Measurements from ENCODE around the gene GOSR2.
"Not testable (repeated sequence)": the region's sequence is repeated elsewhere in the genome, so short reads cannot be mapped to it uniquely, and the experiment has no call there.

GOSR2 gene

GRCh38 chr17:46894476-46895151 is 28.3 kb upstream of the GOSR2 start:
- no peak for DNase-seq

DNA sequence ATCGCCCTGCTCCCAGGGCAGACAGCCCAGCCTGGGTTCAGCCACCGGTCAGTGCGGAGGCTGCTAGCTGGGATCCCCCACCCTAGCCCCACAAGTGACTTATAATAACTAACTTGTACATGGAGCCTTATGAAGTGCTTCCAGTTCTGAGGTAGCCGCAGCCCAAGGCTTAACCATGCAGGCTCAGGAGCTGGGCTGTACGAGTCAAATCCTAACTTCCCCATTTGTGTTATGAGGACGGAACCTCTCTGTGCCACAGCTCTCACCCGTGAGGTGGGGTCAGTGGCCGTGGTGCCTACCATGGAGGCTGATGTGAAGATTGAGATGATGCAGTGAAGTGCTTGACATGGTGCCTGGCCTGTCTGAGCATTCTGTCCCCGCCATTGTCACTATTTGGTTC is 27.8 kb upstream of the GOSR2 start:
- DNase-seq = no peak

DNA sequence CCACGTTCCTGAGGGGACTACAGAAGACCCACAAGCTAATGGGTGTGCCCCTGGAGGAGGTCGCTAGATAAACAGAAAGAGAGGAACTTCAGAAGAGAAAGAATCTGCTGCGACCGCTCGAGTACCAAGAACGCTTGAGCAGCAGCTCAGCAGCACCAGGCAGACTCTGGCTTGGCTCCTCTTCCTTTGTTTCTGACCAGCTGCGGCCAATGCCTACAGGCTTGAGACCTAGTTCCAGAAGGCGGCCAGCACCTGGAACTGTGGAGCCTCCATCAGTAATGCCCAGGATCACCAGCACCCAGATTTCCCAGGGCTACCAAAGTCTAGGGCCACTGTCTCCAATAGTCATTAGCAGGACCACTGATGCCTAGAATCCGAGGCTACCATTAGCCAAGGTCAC is 26.0 kb upstream of the GOSR2 start:
- DNase-seq = no peak

GRCh38 chr17:46898364-46898763 is 24.6 kb upstream of the GOSR2 start:
- DNase-seq = no peak

GRCh38 chr17:46898860-46899259 is 24.1 kb upstream of the GOSR2 start:
- DNase-seq = no peak

DNA sequence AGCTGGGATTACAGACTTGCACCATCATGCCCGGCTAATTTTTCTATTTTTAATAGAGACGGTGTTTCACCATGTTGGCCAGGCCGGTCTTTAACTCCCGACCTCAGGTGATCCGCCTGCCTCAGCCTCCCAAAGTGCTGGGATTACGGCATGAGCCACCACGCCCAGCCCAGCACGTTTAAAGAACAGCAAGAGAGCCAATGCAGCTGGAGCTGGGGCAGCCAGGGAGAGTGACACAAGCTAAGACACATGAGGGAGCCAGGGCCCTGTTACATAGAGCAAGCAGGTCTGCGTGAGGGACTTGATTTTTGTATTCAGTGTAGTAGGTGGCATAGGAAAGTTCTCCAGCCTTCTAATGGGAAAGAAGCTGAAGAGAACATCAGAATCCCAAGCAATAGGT is 21.7 kb upstream of the GOSR2 start:
- no peak for DNase-seq

- DNase-seq = no peak
Observed at GRCh38 chr17:46903762-46904672, 18.9 kb upstream of the GOSR2 start.

DNA sequence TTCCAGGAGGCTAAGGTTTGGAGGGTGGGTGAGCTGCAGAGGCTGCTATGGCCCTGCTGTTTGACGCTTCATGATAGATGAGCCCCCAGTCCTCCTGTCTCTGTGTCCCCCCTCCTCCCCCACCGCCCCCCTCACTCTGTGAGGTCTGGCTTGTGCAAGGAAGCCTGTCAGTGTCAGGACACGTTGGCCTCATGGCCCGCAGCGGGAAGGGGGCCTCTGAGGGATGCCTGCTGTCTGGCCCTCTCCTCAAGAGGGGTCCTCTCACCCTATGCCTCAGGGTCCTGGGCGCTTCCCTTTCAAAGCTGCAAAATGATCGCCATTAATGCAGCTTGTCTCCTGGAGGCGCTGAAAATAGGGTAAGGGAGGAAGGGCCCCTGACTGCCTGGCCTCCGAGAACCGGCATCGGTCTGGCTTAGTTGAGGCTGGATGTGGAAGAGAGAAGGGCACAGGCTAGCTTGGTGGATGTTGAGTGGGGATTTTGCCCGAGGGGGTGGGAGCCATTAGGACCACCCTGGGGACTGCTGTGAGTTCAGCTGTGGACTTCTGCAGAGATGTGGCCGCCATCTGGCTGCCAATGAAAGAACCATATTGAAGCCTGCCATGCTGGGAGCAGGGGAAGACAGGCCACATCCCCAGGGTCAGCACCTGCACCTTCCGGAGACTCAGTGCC is 14.8 kb upstream of the GOSR2 start:
- no peak for DNase-seq

GRCh38 chr17:46910179-46910927 is 12.6 kb upstream of the GOSR2 start:
- DNase-seq = no peak

- DNase-seq = no peak
Observed at GRCh38 chr17:46911311-46911710, 11.6 kb upstream of the GOSR2 start.

- DNase-seq = no peak
Observed at GRCh38 chr17:46915596-46915995, 7.4 kb upstream of the GOSR2 start.

- no peak for DNase-seq
Observed at GRCh38 chr17:46916211-46916610, 6.7 kb upstream of the GOSR2 start.

GRCh38 chr17:46916623-46917022 is 6.3 kb upstream of the GOSR2 start:
- DNase-seq = no peak

DNA sequence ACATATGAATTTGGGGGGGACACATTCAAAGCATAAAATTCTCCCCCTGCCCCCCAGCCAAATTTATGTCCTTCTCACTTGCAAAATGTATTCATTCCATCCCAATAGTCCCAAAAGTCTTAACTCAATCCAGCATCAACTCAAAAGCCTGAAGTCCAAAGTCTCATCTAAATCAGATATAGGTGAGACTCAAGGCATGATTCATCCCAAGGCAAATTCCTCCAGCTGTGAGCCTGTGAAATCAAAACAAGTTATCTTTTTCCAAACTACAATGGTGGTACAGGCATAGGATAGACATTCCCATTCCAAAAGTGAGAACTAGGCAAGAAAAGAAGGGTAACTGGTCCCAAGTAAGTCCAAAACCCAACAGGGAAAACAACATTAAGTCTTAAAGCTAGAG is 5.9 kb upstream of the GOSR2 start:
- no peak for DNase-seq

GRCh38 chr17:46917516-46917915 is 5.4 kb upstream of the GOSR2 start:
- DNase-seq = no peak

DNA sequence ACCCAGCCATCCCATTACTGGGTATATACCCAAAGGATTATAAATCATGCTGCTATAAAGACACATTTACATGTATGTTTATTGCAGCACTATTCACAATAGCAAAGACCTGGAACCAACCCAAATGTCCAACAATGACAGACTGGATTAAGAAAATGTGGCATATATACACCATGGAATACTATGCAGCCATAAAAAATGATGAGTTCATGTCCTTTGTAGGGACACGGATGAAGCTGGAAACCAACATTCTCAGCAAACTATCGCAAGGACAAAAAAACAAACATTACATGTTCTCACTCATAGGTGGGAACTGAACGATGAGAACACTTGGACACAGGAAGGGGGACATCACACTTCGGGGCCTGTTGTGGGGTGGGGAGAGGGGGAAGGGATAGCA is 998 bp upstream of the GOSR2 start:
- not testable (repeated sequence) for DNase-seq

DNA sequence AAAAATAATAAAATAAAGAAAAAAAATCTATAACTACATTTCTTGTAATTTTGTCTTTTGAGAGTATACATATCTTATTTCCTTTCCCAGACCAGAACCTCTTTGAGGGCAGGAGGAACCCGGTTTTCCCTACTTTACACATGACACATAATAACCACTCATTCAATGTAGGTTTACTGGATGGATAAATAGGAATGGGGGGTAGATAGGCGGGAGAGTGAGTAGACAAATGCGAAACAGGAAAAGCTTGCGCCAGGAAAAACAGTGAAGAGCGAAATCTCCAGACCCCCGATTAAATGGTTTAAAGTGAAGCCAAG is 515 bp upstream of the GOSR2 start:
- no peak for DNase-seq

GRCh38 chr17:46925185-46925868 is 2.4 kb downstream of the GOSR2 start:
- DNase-seq = no peak

GRCh38 chr17:46928467-46929261 is 5.7 kb downstream of the GOSR2 start:
- DNase-seq = no peak

DNA sequence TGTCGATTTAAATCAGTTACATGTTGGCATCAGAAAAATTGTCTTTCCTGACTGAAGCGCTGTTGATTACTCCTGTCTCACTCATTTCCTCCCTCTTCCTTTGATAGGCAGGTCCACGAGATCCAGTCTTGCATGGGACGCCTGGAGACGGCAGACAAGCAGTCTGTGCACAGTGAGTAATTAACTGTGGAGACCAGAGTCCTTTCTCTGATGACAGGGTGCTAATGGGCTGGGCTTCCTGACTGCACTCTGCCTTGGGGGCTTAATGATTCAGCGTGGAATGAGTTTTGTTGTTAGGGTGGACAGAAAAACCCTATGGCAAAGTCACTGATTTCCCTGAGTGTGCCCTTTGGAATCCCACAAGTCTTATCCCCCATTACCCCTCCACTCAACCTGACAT is 6.5 kb downstream of the GOSR2 start:
- DNase-seq = no peak

DNA sequence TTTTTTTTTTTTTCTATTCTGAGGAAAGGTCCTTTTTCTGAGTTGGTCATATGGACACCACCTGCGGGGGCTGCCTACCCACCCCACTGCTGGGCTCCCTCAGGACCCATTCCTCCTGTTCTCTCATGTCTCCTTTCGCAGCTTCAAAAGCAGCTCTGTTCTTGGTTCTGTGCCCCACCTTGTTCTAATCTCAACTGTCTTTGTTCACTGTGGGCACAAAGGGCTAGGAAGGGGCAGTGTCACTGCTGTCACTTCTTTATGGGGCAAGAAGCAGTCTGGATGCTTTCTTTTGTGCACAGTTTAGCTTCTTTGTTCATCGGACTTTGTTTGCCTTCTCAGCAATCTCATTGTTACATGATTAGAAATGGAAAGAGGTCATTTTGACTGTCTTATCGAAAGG is 7.1 kb downstream of the GOSR2 start:
- no peak for DNase-seq

DNA sequence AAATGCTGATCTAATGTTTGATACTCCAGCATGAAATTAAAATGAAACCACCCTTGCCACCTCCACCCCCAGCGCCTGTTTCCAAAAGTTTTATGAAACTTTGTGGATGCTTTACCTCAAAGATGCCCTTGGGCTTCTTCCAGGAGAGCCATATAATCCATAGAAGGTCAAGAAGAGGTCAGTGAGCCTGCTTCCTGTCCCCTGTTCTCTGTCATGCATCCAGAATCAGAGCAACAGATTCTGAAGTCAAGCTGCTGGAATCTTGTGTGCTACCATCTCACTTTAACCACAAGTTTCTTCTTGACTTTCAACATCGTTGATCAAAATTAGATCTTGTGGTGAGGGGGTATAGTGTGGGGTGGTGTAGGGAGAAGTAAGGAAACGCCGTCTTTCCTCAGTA is 8.6 kb downstream of the GOSR2 start:
- no peak for DNase-seq
